MCF 10A (cell line): ENCODE data around the gene P2RX7. TPM values are rescaled to one million over a fixed set of nuclear protein-coding genes. Genes with fewer than 3 reads are reported as not detected.
"Not testable (repeated sequence)": the region's sequence is repeated elsewhere in the genome, so short reads cannot be mapped to it uniquely, and the experiment has no call there.

Experiments used
- BruUV-seq: library from RNA; stranded (reverse); fragments of 400-500 nt; replicated peaks from 2 replicates; lab custom pipeline; 2021; lab: Mats Ljungman, UMichigan
- CTCF ChIA-PET: fragments of 300-600 bp; sonication (Branson Sonifier 250); formaldehyde crosslinking; extraction: SDS; loops from one replicate; lab custom pipeline; 2021; ENCODE audit warnings: antibody characterized with exemption, inconsistent platforms; lab: Yijun Ruan, JAX
- POLR2A ChIA-PET: fragments of 300-600, 350-650 bp; sonication (Branson Sonifier 250); formaldehyde crosslinking; extraction: SDS; loops from one replicate; lab custom pipeline; 2020; ENCODE audit warnings: antibody characterized with exemption, inconsistent platforms; lab: Yijun Ruan, JAX
- DNase-seq: peaks from one replicate; pipeline ENCODE4 v3.0.0-alpha.2; 2018; ENCODE audit not compliant: unreplicated experiment
- H3K27ac Mint-ChIP-seq: one replicate; pipeline ENCODE4 v1.8.0; 2022; ENCODE audit warnings: mild to moderate bottlenecking, low read depth, mixed read lengths; ENCODE audit not compliant: unreplicated experiment
- H3K27me3 Mint-ChIP-seq: one replicate; pipeline ENCODE4 v1.8.0; 2022; ENCODE audit warnings: mixed read lengths; ENCODE audit not compliant: insufficient read depth, unreplicated experiment
- H3K36me3 Mint-ChIP-seq: one replicate; pipeline ENCODE4 v1.8.0; 2022; ENCODE audit warnings: mild to moderate bottlenecking, moderate library complexity, mixed read lengths; ENCODE audit not compliant: insufficient read depth, unreplicated experiment
- H3K4me1 Mint-ChIP-seq: one replicate; pipeline ENCODE4 v1.8.0; 2022; ENCODE audit warnings: mixed read lengths; ENCODE audit not compliant: insufficient read depth, unreplicated experiment
- H3K4me3 Mint-ChIP-seq: one replicate; pipeline ENCODE4 v1.8.0; 2022; ENCODE audit warnings: mild to moderate bottlenecking, moderate library complexity, mixed read lengths; ENCODE audit not compliant: unreplicated experiment
- H3K9me3 Mint-ChIP-seq: one replicate; pipeline ENCODE4 v1.8.0; 2022; ENCODE audit warnings: mixed read lengths; ENCODE audit not compliant: unreplicated experiment
- intact Hi-C: fragments of 100-400 bp; cut with micrococcal nuclease; formaldehyde crosslinking; loops from 2 replicates; pipeline ENCODE4 v1.14.1; 2022
- total RNA-seq: library from RNA; stranded (reverse); gene quantifications from 2 replicates; pipeline ENCODE4 v1.2.3, GENCODE V29; 2022
- TF ChIP-seq, protein P1 (sequence below): fragments of 200-600 bp; IDR thresholded peaks from one replicate; pipeline ENCODE4 v1.8.0; 2022; ENCODE audit warnings: antibody characterized with exemption, mild to moderate bottlenecking; ENCODE audit not compliant: unreplicated experiment

Gene P2RX7
- total RNA-seq, 1 experiment from 2014 or later = 0.68 TPM

DNA sequence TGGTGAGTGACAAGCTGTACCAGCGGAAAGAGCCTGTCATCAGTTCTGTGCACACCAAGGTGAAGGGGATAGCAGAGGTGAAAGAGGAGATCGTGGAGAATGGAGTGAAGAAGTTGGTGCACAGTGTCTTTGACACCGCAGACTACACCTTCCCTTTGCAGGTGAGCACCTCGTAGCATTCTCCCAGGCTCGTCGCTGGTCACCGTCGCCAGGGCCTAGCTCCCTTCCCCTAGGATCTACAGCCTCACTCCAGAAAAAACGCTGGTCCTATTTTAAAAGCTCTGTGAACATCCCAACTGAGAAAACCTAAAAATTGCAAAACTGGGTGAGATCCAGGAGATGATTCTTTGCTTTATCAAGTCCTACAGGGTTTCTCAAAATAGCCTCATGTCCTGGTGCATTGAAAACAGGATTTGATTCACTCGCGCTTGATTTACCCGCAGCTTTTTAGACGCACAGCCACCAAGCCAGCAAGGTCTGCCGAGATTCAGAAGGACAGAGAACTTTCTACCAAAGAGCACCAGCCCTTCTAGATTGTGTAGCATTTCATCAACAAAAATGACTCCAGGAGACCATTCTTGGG is 22.2 kb downstream of the P2RX7 start:
- Mint-ChIP-seq H3K4me3 (no peak overlapping the region), H3K4me1 (no peaks in the 10 kb centered on the region), H3K9me3 (no peaks in the 10 kb centered on the region), H3K36me3 (no peaks in the 10 kb centered on the region), H3K27ac (no peak overlapping the region), H3K27me3 (peaks cover 38% of the 10 kb centered on the region)
- ChIA-PET POLR2A (interaction anchor here (0.7 to 1.1 kb wide), 2 partner anchors 10 to 20 kb away, joined by 3 read pairs; no protein-coding TSS in a partner anchor), CTCF (interaction anchor here (0.6 to 1.1 kb wide), 2 partner anchors 22 to 496 kb away, joined by 3 to 4 read pairs; partner anchors contain the start of gene P2RX7)
- BruUV-seq = no TSS peak
- TF ChIP-seq, protein P1, sequence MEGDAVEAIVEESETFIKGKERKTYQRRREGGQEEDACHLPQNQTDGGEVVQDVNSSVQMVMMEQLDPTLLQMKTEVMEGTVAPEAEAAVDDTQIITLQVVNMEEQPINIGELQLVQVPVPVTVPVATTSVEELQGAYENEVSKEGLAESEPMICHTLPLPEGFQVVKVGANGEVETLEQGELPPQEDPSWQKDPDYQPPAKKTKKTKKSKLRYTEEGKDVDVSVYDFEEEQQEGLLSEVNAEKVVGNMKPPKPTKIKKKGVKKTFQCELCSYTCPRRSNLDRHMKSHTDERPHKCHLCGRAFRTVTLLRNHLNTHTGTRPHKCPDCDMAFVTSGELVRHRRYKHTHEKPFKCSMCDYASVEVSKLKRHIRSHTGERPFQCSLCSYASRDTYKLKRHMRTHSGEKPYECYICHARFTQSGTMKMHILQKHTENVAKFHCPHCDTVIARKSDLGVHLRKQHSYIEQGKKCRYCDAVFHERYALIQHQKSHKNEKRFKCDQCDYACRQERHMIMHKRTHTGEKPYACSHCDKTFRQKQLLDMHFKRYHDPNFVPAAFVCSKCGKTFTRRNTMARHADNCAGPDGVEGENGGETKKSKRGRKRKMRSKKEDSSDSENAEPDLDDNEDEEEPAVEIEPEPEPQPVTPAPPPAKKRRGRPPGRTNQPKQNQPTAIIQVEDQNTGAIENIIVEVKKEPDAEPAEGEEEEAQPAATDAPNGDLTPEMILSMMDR = no peak
- DNase-seq = no peak
- intact Hi-C loops = no loop called here

DNA sequence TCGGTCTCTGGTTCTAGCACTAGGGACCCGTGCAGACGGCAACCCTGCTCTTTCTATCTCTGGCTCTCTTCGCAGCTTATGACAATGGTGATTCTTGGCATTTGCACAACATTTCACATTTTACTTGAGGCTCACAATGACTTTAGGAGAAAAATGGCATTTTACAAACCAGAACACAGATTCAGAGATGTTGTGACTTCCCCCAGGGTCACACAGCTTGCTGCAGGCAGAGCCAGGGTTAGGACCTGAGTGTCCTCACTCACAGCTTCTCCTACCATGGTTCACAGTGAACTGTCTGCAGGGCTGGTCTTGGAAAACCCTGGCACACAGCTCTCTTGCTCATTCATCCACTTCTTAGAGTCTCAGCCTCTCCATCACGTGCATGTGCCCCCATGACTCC is 23.7 kb downstream of the P2RX7 start:
- Mint-ChIP-seq H3K4me3 (no peak overlapping the region), H3K36me3 (no peaks in the 10 kb centered on the region), H3K4me1 (no peaks in the 10 kb centered on the region), H3K27ac (no peak overlapping the region), H3K9me3 (no peaks in the 10 kb centered on the region), H3K27me3 (peaks cover 38% of the 10 kb centered on the region)
- DNase-seq = no peak
- intact Hi-C loops = no loop called here
- POLR2A ChIA-PET = no interaction called here
- CTCF ChIA-PET = interaction anchor here (1.6 kb wide), 1 partner anchor 24 kb away, joined by 6 read pairs; the partner anchor contains the start of gene P2RX7
- TF ChIP-seq, protein P1 = no peak
- BruUV-seq = no TSS peak

DNA sequence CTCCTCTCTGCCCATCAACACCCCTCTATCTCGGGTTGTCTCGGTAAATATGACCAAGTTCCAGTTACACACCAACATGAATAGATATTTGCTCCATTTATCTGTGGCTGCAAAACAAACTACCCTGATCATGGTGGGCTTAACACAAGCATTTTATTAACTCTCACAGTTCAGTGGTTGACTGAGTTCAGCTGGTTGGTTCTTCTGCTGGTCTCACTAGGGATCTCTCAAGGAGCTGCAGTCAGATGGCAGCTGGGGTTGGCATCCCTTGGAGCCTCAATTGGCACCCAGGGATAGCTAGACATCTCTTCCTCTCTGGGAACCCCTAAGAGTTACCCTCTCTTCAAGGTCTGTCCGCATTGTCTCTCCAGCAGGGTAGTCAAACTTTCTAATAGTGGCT is 25.4 kb downstream of the P2RX7 start:
- no peak for DNase-seq
- intact Hi-C loops = no loop called here
- Mint-ChIP-seq H3K4me1 (no peaks in the 10 kb centered on the region), H3K27ac (no peak overlapping the region), H3K36me3 (no peaks in the 10 kb centered on the region), H3K4me3 (no peak overlapping the region), H3K9me3 (no peaks in the 10 kb centered on the region), H3K27me3 (peaks cover 38% of the 10 kb centered on the region)
- CTCF ChIA-PET = interaction anchor here (0.7 kb wide), 1 partner anchor 356 kb away, joined by 4 read pairs; no protein-coding TSS in a partner anchor
- POLR2A ChIA-PET = no interaction called here
- no TSS peak for BruUV-seq
- TF ChIP-seq, protein P1 = no peak

- H3K36me3 Mint-ChIP-seq, POLR2A ChIA-PET, H3K4me1 Mint-ChIP-seq, H3K4me3 Mint-ChIP-seq, BruUV-seq, H3K27ac Mint-ChIP-seq, intact Hi-C loops, H3K9me3 Mint-ChIP-seq, CTCF ChIA-PET, DNase-seq: not testable (repeated sequence)
- peaks cover 38% of the 10 kb centered on the region for H3K27me3 Mint-ChIP-seq
Observed at GRCh38 chr12:121158728-121159351, 26.2 kb downstream of the P2RX7 start.
